Esophagus muscularis mucosa (tissue), 4 donors: ENCODE measurements around the gene PLEKHH3.

Experiments
- CTCF ChIP-seq, 3 experiments: fragments of 200-600 bp in 2 of 3; fragments of 450-650 bp in 1 of 3; sonication (generic) in 2 of 3; IDR thresholded peaks; one replicate each; pipeline ENCODE4 v1.5.1; 2017 to 2019; ENCODE audit warnings: antibody characterized with exemption in 3 of 3, mild to moderate bottlenecking in 2 of 3, moderate library complexity in 1 of 3
- EP300 ChIP-seq: sonication (generic); formaldehyde crosslinking; IDR thresholded peaks from one replicate; pipeline ENCODE4 v1.6.1; 2017; ENCODE audit warnings: antibody characterized with exemption
- POLR2A ChIP-seq: fragments of 450-650 bp; IDR thresholded peaks from one replicate; pipeline ENCODE4 v1.6.1; 2017; ENCODE audit warnings: antibody characterized with exemption, moderate library complexity, mild to moderate bottlenecking, low read depth
- POLR2AphosphoS5 ChIP-seq, 2 donors: sonication (generic); formaldehyde crosslinking; IDR thresholded peaks; one replicate each; pipeline ENCODE4 v1.6.1; 2017; ENCODE audit warnings: antibody characterized with exemption in 2 of 2

- no peak for TF ChIP-seq POLR2A
- TF ChIP-seq CTCF (IDR thresholded peaks at IDR 0.05), result no peak
- TF ChIP-seq EP300, result no peak
- TF ChIP-seq POLR2AphosphoS5 (IDR thresholded peaks at IDR 0.05), result no peak
Measured at GRCh38 chr17:42684929-42685556, 8.2 kb upstream of the PLEKHH3 start.
